HG03097 (cell line): ENCODE measurements around the gene NOS1AP.
"Not testable (repeated sequence)": the region's sequence is repeated elsewhere in the genome, so short reads cannot be mapped to it uniquely, and the experiment has no call there.

ENCODE experiments used
- ATAC-seq: cut with Tn5 transposase; IDR thresholded peaks from one replicate; pipeline ENCODE4 v1.9.1; 2021; ENCODE audit not compliant: unreplicated experiment, low FRiP score

The NOS1AP gene

GRCh38 chr1:162389971-162390370, 320.5 kb downstream of the NOS1AP start:
- no peak for ATAC-seq

DNA sequence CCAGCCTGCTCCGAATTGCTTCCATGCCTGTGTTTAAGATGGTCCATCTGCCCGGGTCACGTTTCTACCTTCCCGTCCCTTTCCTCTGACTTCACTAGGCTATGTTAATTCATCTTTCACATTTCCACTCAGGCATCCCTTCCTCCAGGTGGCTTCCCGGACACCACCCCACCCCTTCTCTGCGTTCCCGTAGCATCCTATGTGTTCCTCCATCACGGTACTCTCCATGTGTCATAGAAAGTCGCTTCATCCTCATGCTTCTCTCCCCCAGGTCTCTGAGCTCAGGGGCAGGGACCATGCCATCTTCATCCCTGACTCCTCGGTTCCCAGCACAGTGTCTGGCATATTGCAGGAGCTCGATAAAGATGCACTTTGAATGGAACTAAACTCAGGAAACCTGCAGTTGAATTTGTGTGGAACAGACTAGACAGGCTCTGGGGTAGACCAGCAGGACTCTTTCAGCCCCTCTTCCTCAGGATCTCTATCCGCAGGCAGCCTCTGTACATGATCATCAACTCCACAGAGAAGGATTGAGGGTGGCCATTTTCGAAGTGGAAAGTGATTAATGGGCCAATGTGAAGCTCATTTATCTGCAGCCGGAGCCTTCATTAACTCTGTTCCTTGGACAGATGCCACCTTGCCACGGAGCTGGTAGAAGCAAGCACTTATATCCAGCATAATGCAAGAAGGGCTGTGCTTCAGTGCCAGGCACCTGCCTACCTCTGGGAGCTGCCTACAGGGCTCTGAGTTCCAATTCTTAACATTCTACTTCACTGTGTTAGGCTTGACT, 321.1 kb downstream of the NOS1AP start:
- no peak for ATAC-seq

DNA sequence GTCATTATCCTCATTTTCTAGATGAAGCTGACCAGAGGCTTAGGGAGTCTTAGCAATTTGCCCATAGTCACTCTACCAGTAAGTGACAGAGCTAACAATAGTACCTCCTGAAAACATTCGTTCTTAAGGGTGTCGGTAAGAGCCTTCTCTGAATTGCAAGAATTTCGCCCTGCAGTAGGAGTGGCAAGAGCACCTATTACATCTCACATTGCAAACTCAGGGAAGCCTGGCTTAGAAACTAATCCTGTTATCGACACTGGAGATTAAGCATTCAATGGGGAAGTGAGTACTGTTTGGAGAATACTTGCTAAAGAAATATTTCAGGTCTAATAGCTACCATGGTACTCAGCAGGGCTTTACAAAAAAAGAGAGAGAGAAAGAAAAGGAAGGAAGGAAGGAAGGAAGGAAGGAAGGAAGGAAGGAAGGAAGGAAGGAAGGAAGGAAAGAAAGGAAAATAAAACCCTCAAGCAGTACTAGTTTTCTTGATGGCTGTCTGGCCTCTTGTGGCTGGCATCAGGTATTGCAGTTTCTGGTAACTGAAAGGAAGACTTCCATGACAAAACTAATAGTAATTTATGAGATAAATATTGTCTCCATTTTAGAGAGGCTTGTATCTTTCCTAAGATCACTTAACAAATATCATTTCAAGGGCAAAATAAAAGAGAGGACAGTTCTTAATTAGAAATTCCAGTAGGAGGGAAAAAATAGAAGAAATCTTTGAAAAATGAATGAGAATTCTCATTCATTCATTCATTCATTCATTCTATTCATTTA, 322.5 kb downstream of the NOS1AP start:
- no peak for ATAC-seq

DNA sequence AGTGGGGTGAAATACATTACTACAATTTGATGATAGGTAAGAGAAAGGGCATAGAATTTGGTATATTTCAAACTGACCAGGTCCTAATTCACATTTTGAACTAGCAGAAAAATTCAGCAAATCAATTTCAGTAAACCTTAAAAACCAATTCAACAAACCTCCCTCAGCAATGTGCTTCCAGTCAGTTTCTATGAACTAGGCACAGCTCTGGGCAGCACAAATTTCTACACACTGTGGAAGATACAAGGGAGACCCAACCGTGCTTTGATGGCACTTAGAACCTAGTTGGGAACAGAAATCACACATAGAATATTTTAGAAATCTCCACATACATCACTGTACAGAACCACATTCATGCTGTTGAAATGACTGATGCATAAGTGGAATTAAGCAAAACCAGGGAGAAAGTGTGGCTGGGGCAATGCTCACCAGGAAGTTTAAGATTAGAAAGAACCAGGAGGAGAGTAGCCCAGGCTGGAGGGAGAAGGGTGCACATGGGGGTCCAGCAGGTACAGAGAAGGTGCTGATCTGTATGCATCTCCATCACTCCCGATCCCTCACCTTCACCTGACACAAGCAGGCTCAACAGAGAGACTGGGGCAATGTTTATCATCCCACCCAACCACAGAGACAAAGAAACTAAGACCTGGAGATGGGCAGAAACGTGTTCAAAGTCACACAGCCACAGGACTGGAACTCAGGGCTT, 326.9 kb downstream of the NOS1AP start:
- ATAC-seq = no peak

DNA sequence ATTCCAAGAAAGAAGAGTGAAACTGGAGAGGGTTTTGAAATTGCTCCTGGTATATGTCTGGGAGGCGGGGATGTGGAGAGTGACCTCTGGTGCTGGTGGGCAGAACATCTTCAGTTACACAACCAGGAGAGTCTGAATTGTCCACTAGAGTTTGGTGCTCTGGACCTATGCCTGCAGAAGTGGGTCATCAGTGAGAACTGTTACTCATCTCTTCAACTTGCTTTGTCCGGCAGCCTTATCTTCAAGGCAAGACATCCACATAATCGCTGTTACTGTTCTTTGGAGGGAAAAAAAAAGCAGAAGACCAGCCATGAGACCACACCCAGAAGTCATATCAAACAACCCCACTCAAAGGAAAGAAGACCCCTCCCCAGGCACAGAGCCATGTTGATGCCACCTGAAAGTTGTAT, 327.6 kb downstream of the NOS1AP start:
- ATAC-seq = no peak

- no peak for ATAC-seq
Measured at GRCh38 chr1:162397943-162398560, 328.6 kb downstream of the NOS1AP start.

- ATAC-seq = no peak
Measured at GRCh38 chr1:162398999-162399580, 329.6 kb downstream of the NOS1AP start.

DNA sequence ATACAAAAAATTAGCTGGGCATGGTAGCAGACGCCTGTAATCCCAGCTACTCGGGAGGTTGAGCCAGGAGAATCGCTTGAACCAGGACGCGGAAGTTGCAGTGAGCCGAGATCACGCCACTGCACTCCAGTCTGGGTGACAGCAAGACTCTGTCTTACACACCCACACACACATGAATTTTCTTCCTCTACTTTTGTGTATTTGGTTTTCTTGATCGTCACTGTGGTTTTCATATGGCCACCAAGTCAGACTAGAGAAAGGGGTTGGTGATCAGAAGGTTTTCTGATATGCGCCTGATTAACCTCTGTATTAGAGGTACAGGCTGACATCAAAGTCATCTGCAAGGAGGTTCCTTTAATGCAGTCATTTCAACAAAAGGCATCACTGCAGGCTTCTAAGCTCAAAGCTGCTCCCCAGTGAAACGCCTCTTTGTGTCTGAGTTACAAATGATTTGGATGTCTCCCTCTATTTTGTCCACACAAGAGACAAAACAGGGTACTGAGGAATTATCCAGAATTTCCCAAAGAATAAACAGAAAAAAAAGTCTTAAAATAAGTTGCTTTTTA, 331.4 kb downstream of the NOS1AP start:
- no peak for ATAC-seq

DNA sequence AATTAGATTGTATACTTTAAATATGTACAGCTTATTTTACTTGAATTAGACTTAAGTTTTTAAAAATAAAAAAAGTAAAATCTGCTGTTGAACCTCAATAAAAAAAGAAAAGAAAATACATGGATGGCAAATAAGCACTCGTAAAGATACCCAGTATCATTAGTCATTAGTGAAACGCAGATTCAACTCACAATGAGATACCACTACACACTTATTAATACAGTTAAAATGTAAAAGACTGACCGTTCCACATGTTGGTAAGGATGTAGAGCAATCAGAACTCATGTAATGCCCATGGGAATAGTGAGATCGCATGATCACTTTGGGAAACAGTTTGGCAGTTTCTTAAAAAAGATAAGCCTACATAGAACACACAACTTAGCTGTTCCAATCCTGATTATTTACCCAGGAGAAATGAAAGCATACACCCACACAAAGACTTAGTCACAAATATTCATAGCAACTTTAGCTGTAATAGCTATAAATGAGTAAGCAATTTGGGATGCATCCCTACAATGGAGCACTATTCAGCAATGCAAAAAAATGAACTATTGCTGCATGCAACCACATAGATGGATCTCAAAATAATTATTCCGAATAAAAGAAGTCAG, 335.2 kb downstream of the NOS1AP start:
- no peak for ATAC-seq

DNA sequence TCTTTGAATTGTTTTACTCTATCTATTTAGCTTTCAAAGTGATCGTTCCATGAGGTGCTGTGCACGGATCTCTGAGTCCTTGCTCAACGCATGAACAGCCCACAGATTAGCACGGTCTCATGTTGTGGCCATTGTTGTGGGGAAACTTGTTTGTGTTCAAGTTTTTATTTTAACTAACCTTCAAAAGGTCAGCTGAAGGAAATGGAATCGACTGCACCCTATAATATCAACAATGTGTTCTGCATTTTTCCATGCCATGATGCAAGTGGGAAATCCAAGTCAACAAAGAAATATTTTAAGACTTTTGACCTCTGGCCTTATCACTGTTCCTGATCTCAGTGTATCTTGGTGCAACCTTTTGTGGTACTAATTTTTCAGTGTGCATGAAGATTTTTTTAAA, 336.3 kb downstream of the NOS1AP start:
- ATAC-seq = no peak

DNA sequence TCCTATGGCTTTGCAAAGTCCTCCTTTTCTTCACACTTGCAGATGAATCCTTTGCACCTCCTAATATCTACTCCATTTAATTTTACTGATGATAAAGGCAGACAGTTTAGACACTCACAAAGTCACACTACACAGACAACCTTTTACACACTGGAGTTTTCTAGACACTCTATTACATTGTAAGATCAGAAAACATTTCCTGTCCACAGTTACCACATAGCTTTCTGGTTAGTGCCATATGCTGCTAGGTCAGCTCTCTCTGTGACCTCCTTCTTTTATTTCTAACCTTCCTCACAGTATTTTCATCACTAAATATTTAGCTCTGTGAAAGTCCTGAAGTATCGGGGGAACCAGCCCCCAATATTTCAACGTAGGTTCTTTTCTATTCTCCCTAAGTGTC, 337.3 kb downstream of the NOS1AP start:
- ATAC-seq = no peak

DNA sequence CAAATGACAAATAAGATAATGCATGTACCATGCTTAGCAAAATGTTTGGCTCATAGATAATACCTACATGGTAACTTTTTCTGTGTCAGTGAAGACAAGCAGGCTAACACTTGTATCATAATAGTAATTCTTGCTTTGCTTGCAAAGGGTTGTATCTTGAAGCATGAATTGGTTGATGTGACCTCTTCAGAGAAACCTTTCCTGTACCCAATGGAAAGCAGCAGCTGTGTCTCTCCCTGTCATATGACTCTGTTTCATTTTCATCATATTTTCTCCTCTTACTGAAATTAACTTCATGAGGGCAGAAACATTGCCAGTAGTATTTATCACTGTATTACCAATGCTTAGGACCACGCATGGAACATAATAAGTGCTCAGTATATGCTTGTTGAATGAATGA, 338.0 kb downstream of the NOS1AP start:
- no peak for ATAC-seq

- ATAC-seq = no peak
Measured at GRCh38 chr1:162412002-162412401, 342.5 kb downstream of the NOS1AP start, which contains the start of gene SH2D1B. Gene SH2D1B, minus strand, starts transcription at chr1:162412136. Its CDS starts 120 bp downstream, at chr1:162412016.

DNA sequence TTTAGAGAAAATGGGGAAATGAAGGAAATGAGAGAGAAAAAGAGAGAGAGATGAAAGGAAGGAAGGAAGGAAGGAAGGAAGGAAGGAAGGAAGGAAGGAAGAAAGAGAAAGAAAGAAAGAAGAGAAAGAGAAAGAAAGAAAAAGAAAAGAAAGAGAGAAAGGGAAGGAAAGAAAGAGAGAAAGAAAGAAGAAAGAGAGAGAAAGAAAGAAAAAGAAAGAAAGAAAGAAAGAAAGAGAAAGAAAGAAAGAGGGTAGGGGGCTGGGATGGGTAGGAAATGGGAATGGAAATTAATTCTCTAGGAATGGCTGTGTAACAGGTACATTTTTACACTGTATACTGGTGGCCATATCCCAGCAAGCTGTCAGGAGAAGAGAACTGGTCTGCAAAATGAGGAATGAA, 346.7 kb downstream of the NOS1AP start:
- no peak for ATAC-seq

DNA sequence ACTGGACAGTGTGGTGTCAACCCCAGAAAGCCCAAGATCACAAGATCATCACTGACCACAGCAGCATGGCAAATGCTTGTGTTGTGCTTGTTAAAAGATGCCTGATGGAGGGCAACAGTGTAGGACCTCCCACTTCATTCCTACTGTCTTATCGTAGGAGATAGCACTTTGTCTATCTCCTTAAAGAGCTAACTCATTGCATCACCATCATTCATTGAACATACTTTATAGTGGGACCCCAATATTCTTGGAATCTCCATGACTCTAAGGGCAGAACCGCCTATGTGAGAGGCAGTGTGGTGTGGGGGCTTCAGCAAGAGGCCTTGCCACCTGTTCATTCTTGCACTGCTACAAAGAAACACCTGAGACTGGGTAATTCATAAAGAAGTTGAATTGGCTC, 347.4 kb downstream of the NOS1AP start:
- ATAC-seq = no peak

- no peak for ATAC-seq
Measured at GRCh38 chr1:162417650-162418049, 348.2 kb downstream of the NOS1AP start.

DNA sequence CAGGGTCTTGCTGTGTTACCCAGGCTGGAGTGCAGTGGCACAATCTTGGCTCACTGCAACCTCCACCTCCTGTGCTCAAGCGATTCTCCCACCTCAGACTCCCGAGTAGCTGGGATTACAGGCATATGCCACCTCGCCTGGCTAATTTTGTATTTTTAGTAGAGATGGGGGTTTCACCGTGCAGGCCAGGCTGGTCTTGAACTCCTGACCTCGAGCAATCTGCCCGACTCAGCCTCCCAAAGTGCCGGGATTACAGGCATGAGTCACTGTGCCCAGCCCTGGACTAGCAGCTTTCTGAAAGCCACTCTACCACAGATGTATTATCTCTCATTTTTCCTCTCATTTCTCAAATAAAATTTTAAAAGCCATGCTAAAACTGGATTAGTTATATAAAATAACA, 349.1 kb downstream of the NOS1AP start:
- ATAC-seq = not testable (repeated sequence)

DNA sequence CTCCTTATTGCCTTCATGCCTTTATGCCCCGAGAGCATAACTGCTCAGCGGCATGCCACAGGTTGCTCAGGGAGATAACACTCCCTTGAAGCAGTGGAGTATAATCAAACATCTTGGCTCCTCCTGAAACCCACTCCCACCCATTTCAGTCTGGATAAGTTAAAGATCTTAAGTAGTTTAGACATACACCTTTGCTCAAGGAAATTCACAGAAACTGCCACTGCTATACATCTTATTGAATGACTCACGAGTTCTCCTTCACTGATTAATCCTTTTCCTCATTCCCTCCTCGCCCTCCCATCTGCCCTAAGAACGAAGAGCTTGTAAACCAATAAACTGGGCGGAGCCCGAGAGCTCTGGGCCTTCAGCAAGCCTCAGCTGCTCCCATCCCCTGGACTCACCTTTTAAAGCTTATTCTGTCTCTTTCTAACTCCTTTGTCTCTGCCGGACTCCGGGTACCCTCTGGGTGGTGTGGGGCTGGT, 350.0 kb downstream of the NOS1AP start:
- not testable (repeated sequence) for ATAC-seq
